Thyroid gland (tissue), 4 donors: ENCODE data around the gene PSG2. TPM values are rescaled to one million over a fixed set of nuclear protein-coding genes. Genes with fewer than 3 reads are reported as not detected.
"Not testable (repeated sequence)": the region's sequence is repeated elsewhere in the genome, so short reads cannot be mapped to it uniquely, and the experiment has no call there.

Experiments used
- DNase-seq, 2 donors: peaks; one replicate each; pipeline ENCODE4 v3.0.0-alpha.2; 2019
- H3K27ac ChIP-seq, 3 donors: fragments of 200-600 bp; sonication (generic); 1 replicate in 2 of 3; 2 replicates in 1 of 3; pipeline ENCODE4 v1.5.1; 2016 to 2019; ENCODE audit warnings: mild to moderate bottlenecking in 1 of 3, moderate library complexity in 1 of 3
- H3K27me3 ChIP-seq: fragments of 200-600 bp; sonication (generic); one replicate; pipeline ENCODE4 v1.5.1; 2019
- H3K36me3 ChIP-seq, 2 donors: fragments of 200-600 bp; sonication (generic); one replicate each; pipeline ENCODE4 v1.5.1; 2016 to 2019
- H3K4me1 ChIP-seq, 2 donors: fragments of 200-600 bp; sonication (generic); one replicate each; pipeline ENCODE4 v1.5.1; 2017 to 2019
- H3K4me3 ChIP-seq, 3 donors: fragments of 200-600 bp; sonication (generic); replicated peaks in 1 of 3; 1 replicate in 2 of 3; 2 replicates in 1 of 3; pipeline ENCODE4 v1.5.1; 2016; ENCODE audit warnings: mild to moderate bottlenecking in 1 of 3
- H3K9me3 ChIP-seq: fragments of 200-600 bp; sonication (generic); one replicate; pipeline ENCODE4 v1.5.1; 2017
- CTCF ChIP-seq, 6 experiments: fragments of 200-600 bp in 3 of 6; fragments of 450-650 bp in 3 of 6; sonication (generic) in 3 of 6; IDR thresholded peaks; one replicate each; pipeline ENCODE4 v1.5.1; 2016 to 2019; ENCODE audit warnings: antibody characterized with exemption in 6 of 6, mild to moderate bottlenecking in 2 of 6, inconsistent platforms in 1 of 6, moderate library complexity in 1 of 6
- POLR2A ChIP-seq, 2 donors: fragments of 450-650 bp; IDR thresholded peaks; one replicate each; pipeline ENCODE4 v1.6.1; 2017; ENCODE audit warnings: antibody characterized with exemption in 2 of 2, mild to moderate bottlenecking in 2 of 2, moderate library complexity in 1 of 2
- WGBS, 2 donors: methylation state at CpG; one replicate each; pipeline ENCODE4 v1.1.5; 2017; 5-methylcytosine and 5-hydroxymethylcytosine counted together
- intact Hi-C: fragments of 100-400 bp; cut with DNase I; formaldehyde crosslinking; loops from one replicate; pipeline ENCODE4 v1.15.1; 2023
- total RNA-seq, 4 donors: library from RNA; depleted of rRNA; stranded (reverse); fragments of >200 nt; gene quantifications; one replicate each; pipeline ENCODE4 v1.2.3, GENCODE V29; 2016

Gene PSG2
- total RNA-seq, 4 donors from 2014 or later, result not detected

GRCh38 chr19:43114626-43115025 lies 32.1 kb upstream of the PSG2 start:
- intact Hi-C loops, H3K9me3 ChIP-seq, H3K27ac ChIP-seq, DNase-seq, H3K36me3 ChIP-seq, H3K4me1 ChIP-seq, H3K4me3 ChIP-seq, H3K27me3 ChIP-seq: not testable (repeated sequence)
- 74 to 80% methylated on average over 2 of the region's 2 CpGs for WGBS, 2 donors

GRCh38 chr19:43107401-43107800 lies 24.9 kb upstream of the PSG2 start:
- H3K4me1 ChIP-seq, H3K36me3 ChIP-seq, H3K4me3 ChIP-seq, DNase-seq, intact Hi-C loops, H3K27ac ChIP-seq, H3K27me3 ChIP-seq, H3K9me3 ChIP-seq: not testable (repeated sequence)
- WGBS, 2 donors, result 71 to 83% methylated on average over 1 of the region's 1 CpG

- no peak for DNase-seq
Measured at GRCh38 chr19:43105496-43105895, 23.0 kb upstream of the PSG2 start.

GRCh38 chr19:43104215-43104850 lies 21.8 kb upstream of the PSG2 start:
- DNase-seq, H3K27me3 ChIP-seq, H3K36me3 ChIP-seq, H3K4me3 ChIP-seq, H3K4me1 ChIP-seq, H3K9me3 ChIP-seq, H3K27ac ChIP-seq, intact Hi-C loops: not testable (repeated sequence)
- 55 to 78% methylated on average over 2 of the region's 2 CpGs for WGBS, 2 donors

More at GRCh38 chr19:43105496-43105895, 23.0 kb upstream of the PSG2 start:
- H3K36me3 ChIP-seq, result no peaks in the 10 kb centered on the region
- TF ChIP-seq CTCF (IDR thresholded peaks at IDR 0.05) (no peak), POLR2A (IDR thresholded peaks at IDR 0.05) (no peak)
- intact Hi-C loops, result no loop called here
- no peaks in the 10 kb centered on the region for H3K4me1 ChIP-seq
- 78 to 90% methylated on average over 1 of the region's 1 CpG for WGBS, 2 donors
- no peak overlapping the region for H3K4me3 ChIP-seq
- no peaks in the 10 kb centered on the region for H3K9me3 ChIP-seq
- no peak overlapping the region for H3K27ac ChIP-seq
- no peaks in the 10 kb centered on the region for H3K27me3 ChIP-seq

GRCh38 chr19:43101950-43102349 lies 19.4 kb upstream of the PSG2 start:
- no peak for TF ChIP-seq POLR2A (IDR thresholded peaks at IDR 0.05)
- TF ChIP-seq CTCF (IDR thresholded peaks at IDR 0.05), result no peak
- Histone ChIP-seq H3K9me3 (no peaks in the 10 kb centered on the region), H3K36me3 (no peaks in the 10 kb centered on the region), H3K4me3 (no peak overlapping the region), H3K27ac (no peak overlapping the region), H3K4me1 (no peaks in the 10 kb centered on the region), H3K27me3 (no peaks in the 10 kb centered on the region)
- no peak for DNase-seq
- intact Hi-C loops, result no loop called here
- WGBS, 2 donors, result 78 to 86% methylated on average over 2 of the region's 2 CpGs

GRCh38 chr19:43098416-43098815 lies 15.9 kb upstream of the PSG2 start:
- not testable (repeated sequence) for H3K4me3 ChIP-seq, DNase-seq

GRCh38 chr19:43087702-43088340 lies 5.3 kb upstream of the PSG2 start:
- H3K4me1 ChIP-seq, intact Hi-C loops, H3K36me3 ChIP-seq, H3K9me3 ChIP-seq, H3K27me3 ChIP-seq, H3K4me3 ChIP-seq, H3K27ac ChIP-seq: not testable (repeated sequence)
- peak; percentile 36 to 94 (median 66) for TF ChIP-seq CTCF (IDR thresholded peaks at IDR 0.05)
- WGBS, 2 donors, result 33 to 41% methylated on average over 13 of the region's 13 CpGs
- peak; percentile 91 to 95 for DNase-seq

More at GRCh38 chr19:43098416-43098815, 15.9 kb upstream of the PSG2 start:
- H3K4me1 ChIP-seq, H3K9me3 ChIP-seq, H3K27me3 ChIP-seq, H3K27ac ChIP-seq, H3K36me3 ChIP-seq, intact Hi-C loops: not testable (repeated sequence)

GRCh38 chr19:43085796-43086530 lies 3.5 kb upstream of the PSG2 start:
- H3K27ac ChIP-seq, H3K4me3 ChIP-seq, intact Hi-C loops, DNase-seq, H3K4me1 ChIP-seq, H3K27me3 ChIP-seq, H3K9me3 ChIP-seq, H3K36me3 ChIP-seq: not testable (repeated sequence)
- WGBS, 2 donors, result 79 to 92% methylated on average over 2 of the region's 2 CpGs
